ENCODE measurements around the gene TMEM19. TPM values are rescaled to one million over a fixed set of nuclear protein-coding genes. Genes with fewer than 3 reads are reported as not detected.

Gene TMEM19
- total RNA-seq, 1 donor from 2014 or later, result 44.6 TPM

Other genes starting within 250 kb of the TMEM19 start
- gene LGR5, start 246.3 kb upstream of the TMEM19 start, total RNA-seq, result not detected in 2 replicates
- 9.4 and 14.3 TPM in 2 replicates for gene ZFC3H1, start 22.2 kb upstream of the TMEM19 start, total RNA-seq
- gene THAP2, start 21.8 kb upstream of the TMEM19 start, total RNA-seq, result 1.3 and 2.4 TPM in 2 replicates
- 5.4 and 9.1 TPM in 2 replicates for gene RAB21, start 68.8 kb downstream of the TMEM19 start, total RNA-seq
- 17.7 and 30.2 TPM in 2 replicates for gene TBC1D15, start 153.7 kb downstream of the TMEM19 start, total RNA-seq

Measured in lung microvascular endothelial cell (primary cell).